CD4-positive, alpha-beta memory T cell (primary cell): ENCODE results near the gene MICU1. TPM values are rescaled to one million over a fixed set of nuclear protein-coding genes. Genes with fewer than 3 reads are reported as not detected.
A peak's percentile ranks its signal among the peaks of the same experiment; 100 is the strongest.

Experiments
- CTCF ChIA-PET: fragments of 350-600 bp; sonication (Branson Sonifier 250); formaldehyde crosslinking; loops from one replicate; lab custom pipeline; 2021; ENCODE audit warnings: inconsistent platforms; ENCODE audit not compliant: partially characterized antibody; lab: Charles Lee
- POLR2A ChIA-PET: fragments of 350-600 bp; sonication (Branson Sonifier 250); formaldehyde crosslinking; loops from one replicate; lab custom pipeline; 2021; ENCODE audit not compliant: partially characterized antibody; lab: Charles Lee
- DNase-seq, 5 donors: peaks; one replicate each; pipeline versions ENCODE4 v3.0.0 to v3.0.0-alpha.2; 2020 to 2022; ENCODE audit warnings: mixed read lengths in 1 of 5
- H3K27ac ChIP-seq: one replicate; pipeline ENCODE4 v1.7.0; 2013; ENCODE audit warnings: low read depth, low read length
- H3K27me3 ChIP-seq: 2 replicates; pipeline ENCODE4 v1.7.0; 2013; ENCODE audit warnings: mild to moderate bottlenecking, low read length, moderate library complexity; ENCODE audit not compliant: insufficient read depth
- H3K36me3 ChIP-seq: 2 replicates; pipeline ENCODE4 v1.7.0; 2013; ENCODE audit warnings: mild to moderate bottlenecking, low read length, moderate library complexity; ENCODE audit not compliant: insufficient read depth
- H3K4me1 ChIP-seq: 2 replicates; pipeline ENCODE4 v1.7.0; 2013; ENCODE audit warnings: mild to moderate bottlenecking, low read length, moderate library complexity; ENCODE audit not compliant: insufficient read depth
- H3K4me3 ChIP-seq, 2 donors: one replicate each; pipeline ENCODE4 v1.7.0; 2013; ENCODE audit warnings: low read length in 2 of 2, mild to moderate bottlenecking in 1 of 2
- H3K9me3 ChIP-seq, 2 donors: one replicate each; pipeline ENCODE4 v1.7.0; 2013; ENCODE audit warnings: low read length in 2 of 2, control low read depth in 1 of 2; ENCODE audit not compliant: control insufficient read depth in 1 of 2
- H3K27ac Mint-ChIP-seq, 7 donors: one replicate each; pipeline ENCODE4 v1.8.0; 2020 to 2021; ENCODE audit warnings: mixed read lengths in 7 of 7, mild to moderate bottlenecking in 6 of 7, inconsistent platforms in 3 of 7, moderate library complexity in 3 of 7
- H3K27me3 Mint-ChIP-seq, 2 donors: one replicate each; pipeline ENCODE4 v1.8.0; 2020 to 2021; ENCODE audit warnings: mixed read lengths in 2 of 2
- H3K36me3 Mint-ChIP-seq, 2 donors: one replicate each; pipeline ENCODE4 v1.8.0; 2020 to 2021; ENCODE audit warnings: mixed read lengths in 2 of 2, inconsistent platforms in 1 of 2, mild to moderate bottlenecking in 1 of 2
- H3K4me1 Mint-ChIP-seq, 4 donors: one replicate each; pipeline ENCODE4 v1.8.0; 2020 to 2021; ENCODE audit warnings: mixed read lengths in 4 of 4, mild to moderate bottlenecking in 1 of 4
- H3K4me3 Mint-ChIP-seq, 8 donors: one replicate each; pipeline ENCODE4 v1.8.0; 2020 to 2021; ENCODE audit warnings: mixed read lengths in 8 of 8, mild to moderate bottlenecking in 7 of 8, moderate library complexity in 6 of 8, inconsistent platforms in 3 of 8
- H3K9me3 Mint-ChIP-seq, 8 donors: one replicate each; pipeline ENCODE4 v1.8.0; 2020 to 2021; ENCODE audit warnings: mixed read lengths in 8 of 8, mild to moderate bottlenecking in 5 of 8, inconsistent platforms in 3 of 8, moderate library complexity in 1 of 8
- intact Hi-C: fragments of 100-400 bp; cut with micrococcal nuclease; formaldehyde crosslinking; loops from one replicate; pipeline ENCODE4 v1.15.1; 2023
- polyA plus RNA-seq, 2 donors: library from polyadenylated mRNA; unstranded; fragments of 300-500 nt; fragmentation: Illumina TruSeq; gene quantifications; one replicate each; pipeline ENCODE4 v1.2.3, GENCODE V29; 2021
- total RNA-seq, 2 experiments: library from RNA; stranded (reverse); gene quantifications; one replicate each; pipeline ENCODE4 v1.2.3, GENCODE V29; 2021

The MICU1 gene
- total and polyA plus RNA-seq, 4 experiments from 2014 or later: 24.9 to 30.4 (median 27.1) TPM

DNA sequence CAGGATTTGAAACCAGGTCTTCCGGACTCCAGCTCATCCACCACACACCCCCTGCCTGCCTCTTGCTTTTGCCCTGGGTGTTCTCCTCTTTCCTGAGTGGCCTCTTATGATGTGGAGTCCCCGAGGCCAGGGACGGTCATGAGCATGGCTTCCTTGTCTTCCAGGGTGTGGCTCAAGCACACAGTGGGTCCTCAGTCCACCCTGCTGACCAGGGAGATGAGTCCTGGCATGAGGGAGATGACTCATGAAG is 303.9 kb downstream of the MICU1 start:
- ChIA-PET POLR2A (interaction anchor here (0.8 to 13.9 kb wide), 7 partner anchors 12 to 234 kb away, joined by 3 to 368 read pairs (median 34); partner anchors contain the start of genes ANAPC16, ASCC1, DDIT4 and SPOCK2), CTCF (interaction anchor here (0.6 to 5.7 kb wide), 7 partner anchors 15 to 274 kb away, joined by 3 to 51 read pairs (median 3); partner anchors contain the start of gene DDIT4)
- Mint-ChIP-seq H3K27ac (peak overlapping the region; percentile 84 to 99 (median 92)), H3K36me3 (peaks cover 0 to 3% of the 10 kb centered on the region in 2 donors), H3K27me3 (no peaks in the 10 kb centered on the region), H3K4me1 (peaks cover 47 to 86% (median 65%) of the 10 kb centered on the region in 4 donors), H3K9me3 (no peaks in the 10 kb centered on the region), H3K4me3 (peak overlapping the region in 5 of 8 donors; percentile 6 to 68 (median 33))
- H3K9me3 ChIP-seq: no peaks in the 10 kb centered on the region
- intact Hi-C loops: no loop called here
- no peak for DNase-seq
- peak overlapping the region; percentile 36 for H3K27ac ChIP-seq
- no peak overlapping the region for H3K4me3 ChIP-seq
- no peaks in the 10 kb centered on the region for H3K36me3 ChIP-seq
- peaks cover 83% of the 10 kb centered on the region for H3K4me1 ChIP-seq
- H3K27me3 ChIP-seq: no peaks in the 10 kb centered on the region

- intact Hi-C loops: no loop called here
Measured at GRCh38 chr10:72321248-72322029, 304.4 kb downstream of the MICU1 start.

GRCh38 chr10:72320676-72321247 is 305.1 kb downstream of the MICU1 start:
- peak in 1 of 5 donors; percentile 87 for DNase-seq
- Histone ChIP-seq H3K4me1 (peaks cover 93% of the 10 kb centered on the region), H3K9me3 (no peaks in the 10 kb centered on the region), H3K27me3 (no peaks in the 10 kb centered on the region), H3K36me3 (no peaks in the 10 kb centered on the region), H3K4me3 (no peak overlapping the region), H3K27ac (peak overlapping the region; percentile 89)
- ChIA-PET POLR2A (interaction anchor here (1.1 to 13.9 kb wide), 15 partner anchors 9 to 775 kb away, joined by 3 to 368 read pairs (median 19); partner anchors contain the start of genes ANAPC16, ASCC1, DDIT4 and DNAJB12), CTCF (interaction anchor here (0.8 to 5.7 kb wide), 8 partner anchors 14 to 272 kb away, joined by 3 to 51 read pairs (median 4); partner anchors contain the start of genes ANAPC16, ASCC1 and DDIT4)
- Mint-ChIP-seq H3K27ac (peak overlapping the region; percentile 96 to 99 (median 99)), H3K4me1 (peaks cover 48 to 88% (median 70%) of the 10 kb centered on the region in 4 donors), H3K36me3 (no peaks in the 10 kb centered on the region), H3K4me3 (peak overlapping the region; percentile 33 to 86 (median 79)), H3K27me3 (no peaks in the 10 kb centered on the region), H3K9me3 (no peaks in the 10 kb centered on the region)
- intact Hi-C loops: no loop called here

More at GRCh38 chr10:72321248-72322029, 304.4 kb downstream of the MICU1 start:
- Histone ChIP-seq H3K4me1 (peaks cover 86% of the 10 kb centered on the region), H3K27me3 (no peaks in the 10 kb centered on the region), H3K9me3 (no peaks in the 10 kb centered on the region), H3K4me3 (no peak overlapping the region), H3K27ac (peak overlapping the region; percentile 89), H3K36me3 (no peaks in the 10 kb centered on the region)
- CTCF ChIA-PET: interaction anchor here (0.6 to 5.7 kb wide), 11 partner anchors 15 to 273 kb away, joined by 3 to 51 read pairs (median 3); partner anchors contain the start of genes ANAPC16, ASCC1 and DDIT4
- peak overlapping the region in 3 of 8 donors; percentile 8 to 85 (median 33) for H3K4me3 Mint-ChIP-seq
- H3K4me1 Mint-ChIP-seq: peaks cover 43 to 84% (median 65%) of the 10 kb centered on the region in 4 donors
- POLR2A ChIA-PET: interaction anchor here (0.5 to 13.9 kb wide), 14 partner anchors 9 to 245 kb away, joined by 3 to 368 read pairs (median 20); partner anchors contain the start of genes ANAPC16, ASCC1, DDIT4 and SPOCK2
- DNase-seq: no peak
- no peaks in the 10 kb centered on the region for H3K27me3 Mint-ChIP-seq
- no peaks in the 10 kb centered on the region for H3K9me3 Mint-ChIP-seq
- peak overlapping the region; percentile 84 to 99 (median 99) for H3K27ac Mint-ChIP-seq
- H3K36me3 Mint-ChIP-seq: no peaks in the 10 kb centered on the region

GRCh38 chr10:72319416-72320254 is 306.2 kb downstream of the MICU1 start:
- H3K4me1 ChIP-seq: peaks cover 95% of the 10 kb centered on the region
- no peaks in the 10 kb centered on the region for H3K9me3 ChIP-seq
- ChIA-PET CTCF (interaction anchor here (0.9 to 5.7 kb wide), 14 partner anchors 7 to 194 kb away, joined by 3 to 51 read pairs (median 6); partner anchors contain the start of genes ANAPC16, ASCC1 and DDIT4), POLR2A (interaction anchor here (0.7 to 13.9 kb wide), 22 partner anchors 8 to 776 kb away, joined by 3 to 368 read pairs (median 4); partner anchors contain the start of genes ANAPC16, ASCC1, DDIT4 and DNAJB12)
- H3K9me3 Mint-ChIP-seq: no peaks in the 10 kb centered on the region
- intact Hi-C loops: loop anchor here (1.0 to 2.0 kb wide), 4 partner anchors 16 to 71 kb away; no protein-coding TSS in a partner anchor
- H3K36me3 ChIP-seq: no peaks in the 10 kb centered on the region
- no peaks in the 10 kb centered on the region for H3K36me3 Mint-ChIP-seq
- H3K4me1 Mint-ChIP-seq: peaks cover 53 to 92% (median 74%) of the 10 kb centered on the region in 4 donors
- peak overlapping the region; percentile 89 for H3K27ac ChIP-seq
- H3K4me3 ChIP-seq: peak overlapping the region; percentile 46 to 55
- no peaks in the 10 kb centered on the region for H3K27me3 Mint-ChIP-seq
- H3K27ac Mint-ChIP-seq: peak overlapping the region; percentile 96 to 99 (median 99)
- H3K4me3 Mint-ChIP-seq: peak overlapping the region; percentile 79 to 89 (median 84)
- H3K27me3 ChIP-seq: no peaks in the 10 kb centered on the region
- DNase-seq: peak; percentile 87 to 91 (median 89)

- intact Hi-C loops: loop anchor here (1.0 to 2.0 kb wide), 4 partner anchors 17 to 70 kb away; no protein-coding TSS in a partner anchor
- CTCF ChIA-PET: interaction anchor here (0.7 to 5.7 kb wide), 18 partner anchors 8 to 193 kb away, joined by 3 to 51 read pairs (median 4); partner anchors contain the start of genes ANAPC16, ASCC1 and DDIT4
- Mint-ChIP-seq H3K4me1 (peaks cover 51 to 82% (median 70%) of the 10 kb centered on the region in 4 donors), H3K27me3 (no peaks in the 10 kb centered on the region), H3K36me3 (no peaks in the 10 kb centered on the region), H3K27ac (peak overlapping the region; percentile 93 to 99 (median 96)), H3K4me3 (peak overlapping the region; percentile 50 to 82 (median 78)), H3K9me3 (no peaks in the 10 kb centered on the region)
- Histone ChIP-seq H3K27me3 (no peaks in the 10 kb centered on the region), H3K27ac (peak overlapping the region; percentile 89), H3K4me1 (peaks cover 86% of the 10 kb centered on the region), H3K4me3 (peak overlapping the region; percentile 46 to 55), H3K9me3 (no peaks in the 10 kb centered on the region), H3K36me3 (no peaks in the 10 kb centered on the region)
- POLR2A ChIA-PET: interaction anchor here (0.7 to 13.9 kb wide), 17 partner anchors 9 to 231 kb away, joined by 3 to 368 read pairs (median 4); partner anchors contain the start of genes ANAPC16, ASCC1, DDIT4 and SPOCK2
- DNase-seq: no peak
Measured at GRCh38 chr10:72318418-72319262, 307.2 kb downstream of the MICU1 start.
